Rectal smooth muscle tissue (tissue), 1 donor: Measurements from ENCODE around the gene SYT2.
"Not testable (repeated sequence)": the region's sequence is repeated elsewhere in the genome, so short reads cannot be mapped to it uniquely, and the experiment has no call there.

ENCODE experiments used
- H3K27ac ChIP-seq: one replicate; pipeline ENCODE4 v1.7.0; 2013; ENCODE audit warnings: low read depth, low read length, inconsistent platforms
- H3K27me3 ChIP-seq: one replicate; pipeline ENCODE4 v1.7.0; 2013; ENCODE audit warnings: low read length; ENCODE audit not compliant: control insufficient read depth, insufficient read depth
- H3K36me3 ChIP-seq: one replicate; pipeline ENCODE4 v1.7.0; 2013; ENCODE audit warnings: low read length; ENCODE audit not compliant: control insufficient read depth, insufficient read depth
- H3K4me1 ChIP-seq: one replicate; pipeline ENCODE4 v1.7.0; 2013; ENCODE audit warnings: low read length; ENCODE audit not compliant: control insufficient read depth, insufficient read depth
- H3K4me3 ChIP-seq: one replicate; pipeline ENCODE4 v1.7.0; 2013; ENCODE audit warnings: low read length
- H3K9ac ChIP-seq: one replicate; pipeline ENCODE4 v1.7.0; 2013; ENCODE audit warnings: low read length

Gene SYT2

GRCh38 chr1:202621446-202621845, 88.8 kb downstream of the SYT2 start:
- no peaks in the 10 kb centered on the region for H3K36me3 ChIP-seq
- H3K4me1 ChIP-seq = peaks cover 9% of the 10 kb centered on the region
- H3K27ac ChIP-seq = no peak overlapping the region
- no peaks in the 10 kb centered on the region for H3K27me3 ChIP-seq
- H3K4me3 ChIP-seq = no peak overlapping the region
- H3K9ac ChIP-seq = no peak overlapping the region

GRCh38 chr1:202620036-202620435, 90.2 kb downstream of the SYT2 start:
- not testable (repeated sequence) for H3K9ac ChIP-seq, H3K36me3 ChIP-seq, H3K27ac ChIP-seq, H3K4me3 ChIP-seq, H3K27me3 ChIP-seq
- peaks cover 19% of the 10 kb centered on the region for H3K4me1 ChIP-seq

- Histone ChIP-seq H3K27ac (no peak overlapping the region), H3K4me1 (peaks cover 21% of the 10 kb centered on the region), H3K4me3 (no peak overlapping the region), H3K36me3 (no peaks in the 10 kb centered on the region), H3K9ac (no peak overlapping the region), H3K27me3 (no peaks in the 10 kb centered on the region)
These were observed 90.7 kb downstream of the SYT2 start for GRCh38 chr1:202619505-202619904.

GRCh38 chr1:202619012-202619411, 91.2 kb downstream of the SYT2 start:
- H3K36me3 ChIP-seq, H3K4me3 ChIP-seq, H3K27ac ChIP-seq, H3K27me3 ChIP-seq, H3K9ac ChIP-seq: not testable (repeated sequence)
- peaks cover 21% of the 10 kb centered on the region for H3K4me1 ChIP-seq

DNA sequence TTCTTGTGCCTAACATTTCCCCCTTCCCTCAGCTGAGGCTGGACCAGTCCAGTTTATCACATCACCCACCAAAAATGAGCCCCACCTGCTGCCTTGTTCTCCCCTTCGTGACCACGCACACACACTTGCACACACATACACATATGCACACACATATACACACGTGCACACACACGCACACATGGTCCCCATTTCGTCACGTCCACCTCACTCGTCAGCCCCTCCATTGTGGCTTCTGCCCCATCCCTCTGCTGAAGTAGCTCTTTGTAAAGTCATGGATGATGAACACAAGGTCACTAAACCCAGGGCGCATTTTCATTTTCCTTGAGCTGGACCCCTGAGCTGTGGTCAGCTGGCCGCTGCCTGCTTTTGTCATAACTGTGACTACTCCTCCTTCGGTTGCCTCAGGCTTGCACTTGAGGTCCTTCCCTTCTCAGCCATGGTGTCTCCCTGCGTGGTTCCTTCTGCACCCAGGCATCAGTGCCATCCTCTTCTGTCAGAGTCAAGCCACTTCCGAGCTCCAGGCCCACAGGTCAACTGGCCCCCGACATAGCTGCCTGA, 93.8 kb downstream of the SYT2 start:
- H3K9ac ChIP-seq = no peak overlapping the region
- no peaks in the 10 kb centered on the region for H3K36me3 ChIP-seq
- H3K27me3 ChIP-seq = no peaks in the 10 kb centered on the region
- H3K27ac ChIP-seq = no peak overlapping the region
- H3K4me1 ChIP-seq = peaks cover 17% of the 10 kb centered on the region
- no peak overlapping the region for H3K4me3 ChIP-seq

- Histone ChIP-seq H3K4me3 (no peak overlapping the region), H3K36me3 (no peaks in the 10 kb centered on the region), H3K27me3 (no peaks in the 10 kb centered on the region), H3K9ac (no peak overlapping the region), H3K27ac (peak overlapping the region; percentile 61), H3K4me1 (peaks cover 17% of the 10 kb centered on the region)
These were observed 94.5 kb downstream of the SYT2 start for GRCh38 chr1:202615501-202616354.

- not testable (repeated sequence) for H3K27me3 ChIP-seq, H3K36me3 ChIP-seq, H3K4me3 ChIP-seq, H3K9ac ChIP-seq
- H3K27ac ChIP-seq = peak overlapping the region; percentile 9
- peaks cover 17% of the 10 kb centered on the region for H3K4me1 ChIP-seq
These were observed 95.1 kb downstream of the SYT2 start for GRCh38 chr1:202615208-202615500.

GRCh38 chr1:202614363-202615207, 95.7 kb downstream of the SYT2 start:
- not testable (repeated sequence) for H3K27me3 ChIP-seq, H3K36me3 ChIP-seq, H3K9ac ChIP-seq, H3K4me3 ChIP-seq
- Histone ChIP-seq H3K4me1 (peaks cover 17% of the 10 kb centered on the region), H3K27ac (peak overlapping the region; percentile 48)

- no peak overlapping the region for H3K9ac ChIP-seq
- H3K36me3 ChIP-seq = no peaks in the 10 kb centered on the region
- H3K27me3 ChIP-seq = no peaks in the 10 kb centered on the region
- no peak overlapping the region for H3K27ac ChIP-seq
- no peak overlapping the region for H3K4me3 ChIP-seq
- H3K4me1 ChIP-seq = peaks cover 12% of the 10 kb centered on the region
These were observed 96.7 kb downstream of the SYT2 start for GRCh38 chr1:202613571-202613970.

DNA sequence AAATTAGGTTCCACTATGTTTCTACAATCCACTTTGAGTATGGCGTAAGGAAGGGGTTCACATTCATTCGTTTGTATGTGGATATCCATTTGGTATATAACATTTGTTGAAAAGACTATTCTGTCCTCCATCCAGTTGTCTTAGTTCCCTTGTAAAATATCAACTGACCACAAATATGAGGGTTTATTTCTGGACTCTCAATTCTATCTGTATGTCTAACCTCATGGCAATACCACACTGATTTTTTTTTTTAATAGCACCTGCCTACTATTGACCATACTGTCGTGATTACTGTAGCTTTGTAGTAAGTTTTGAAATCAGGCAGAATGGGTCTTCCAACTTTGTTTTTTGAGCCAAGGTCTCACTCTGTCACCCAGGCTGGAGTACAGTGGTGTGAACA, 98.2 kb downstream of the SYT2 start:
- H3K4me1 ChIP-seq = peaks cover 12% of the 10 kb centered on the region
- not testable (repeated sequence) for H3K27ac ChIP-seq, H3K27me3 ChIP-seq, H3K4me3 ChIP-seq, H3K36me3 ChIP-seq, H3K9ac ChIP-seq

DNA sequence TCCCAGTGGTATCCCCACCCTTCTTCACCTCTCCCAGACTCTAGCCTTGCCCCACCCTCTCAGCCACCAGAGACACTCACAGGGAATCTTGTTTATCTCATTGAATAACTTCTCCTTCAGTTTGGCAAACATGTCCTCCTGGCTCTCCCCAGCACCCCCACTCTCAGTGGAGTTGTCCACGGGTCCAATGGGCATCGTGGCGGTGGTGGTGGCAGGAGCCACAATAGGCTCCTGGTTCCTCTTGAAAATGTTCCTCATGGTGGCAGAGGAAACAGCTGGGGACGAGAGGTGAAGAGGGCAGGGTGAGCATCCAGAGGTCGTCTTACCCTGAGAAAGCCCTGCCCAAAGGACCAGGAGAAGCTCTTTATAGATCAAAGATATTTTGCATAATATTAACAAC, 104.7 kb downstream of the SYT2 start:
- Histone ChIP-seq H3K4me1 (no peaks in the 10 kb centered on the region), H3K36me3 (peaks cover 8% of the 10 kb centered on the region), H3K4me3 (no peak overlapping the region), H3K27ac (no peak overlapping the region), H3K27me3 (no peaks in the 10 kb centered on the region), H3K9ac (no peak overlapping the region)

DNA sequence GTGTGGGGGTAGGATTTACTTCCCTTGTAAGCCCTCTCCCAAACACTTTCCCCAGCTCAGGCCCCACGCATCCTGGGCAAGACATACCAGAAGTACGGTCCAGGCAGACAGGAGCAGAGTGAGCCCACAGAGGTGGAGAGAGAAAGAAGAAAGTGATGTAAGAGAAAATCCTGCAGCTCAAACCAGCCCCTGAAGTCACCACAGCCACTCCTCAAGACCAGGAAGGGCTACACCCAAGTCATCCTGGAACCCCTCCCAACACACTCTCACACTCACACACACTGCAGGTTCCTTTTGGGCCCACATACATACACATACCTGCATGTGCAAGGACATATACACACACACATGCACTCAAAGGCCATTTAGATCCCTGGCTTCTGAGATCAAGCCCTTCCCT, 106.8 kb downstream of the SYT2 start:
- Histone ChIP-seq H3K9ac (no peak overlapping the region), H3K27ac (no peak overlapping the region), H3K4me1 (peaks cover 6% of the 10 kb centered on the region), H3K36me3 (peaks cover 8% of the 10 kb centered on the region), H3K27me3 (no peaks in the 10 kb centered on the region), H3K4me3 (no peak overlapping the region)
